ENCODE measurements around the gene XIAP.
"Not testable (repeated sequence)": the region's sequence is repeated elsewhere in the genome, so short reads cannot be mapped to it uniquely, and the experiment has no call there.

The XIAP gene

DNA sequence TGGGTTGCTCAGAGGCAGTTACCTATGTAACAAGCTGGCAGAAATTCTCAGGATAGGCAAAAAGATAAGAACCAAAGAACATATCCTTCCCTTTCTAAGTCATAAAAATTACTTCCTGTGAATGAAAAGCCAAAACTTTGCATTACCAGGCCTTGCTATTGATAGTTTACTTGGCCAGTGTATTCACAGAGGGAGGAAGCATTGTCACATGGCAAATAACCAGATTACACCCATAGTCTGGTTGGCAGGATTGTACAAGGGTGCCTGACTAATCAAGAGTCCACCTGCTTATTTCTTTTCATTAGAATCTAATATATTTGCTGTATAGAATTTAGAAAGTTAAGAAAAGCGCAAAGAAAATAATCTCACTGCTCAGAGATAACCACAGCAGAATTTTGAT is 14.1 kb downstream of the XIAP start:
- no peak overlapping the region for H3K9ac ChIP-seq (ENCODE audit: low read length)
- peaks cover 7% of the 10 kb centered on the region; the same call in 1 of the 2 replicates for H3K36me3 ChIP-seq (ENCODE audit: control insufficient read depth, insufficient read depth, low read length)
- no peak overlapping the region for H3K27ac ChIP-seq (ENCODE audit: low read depth, low read length)
- no peaks in the 10 kb centered on the region for H3K4me1 ChIP-seq (ENCODE audit: control insufficient read depth, insufficient read depth, low read length)
- H3K27me3 ChIP-seq (ENCODE audit: control insufficient read depth, insufficient read depth, low read length), result no peaks in the 10 kb centered on the region
- H3K4me3 ChIP-seq (ENCODE audit: low read depth, low read length), result no peak overlapping the region
- H3K9me3 ChIP-seq (ENCODE audit: control insufficient read depth, insufficient read depth, low read depth, low read length), result no peaks in the 10 kb centered on the region

DNA sequence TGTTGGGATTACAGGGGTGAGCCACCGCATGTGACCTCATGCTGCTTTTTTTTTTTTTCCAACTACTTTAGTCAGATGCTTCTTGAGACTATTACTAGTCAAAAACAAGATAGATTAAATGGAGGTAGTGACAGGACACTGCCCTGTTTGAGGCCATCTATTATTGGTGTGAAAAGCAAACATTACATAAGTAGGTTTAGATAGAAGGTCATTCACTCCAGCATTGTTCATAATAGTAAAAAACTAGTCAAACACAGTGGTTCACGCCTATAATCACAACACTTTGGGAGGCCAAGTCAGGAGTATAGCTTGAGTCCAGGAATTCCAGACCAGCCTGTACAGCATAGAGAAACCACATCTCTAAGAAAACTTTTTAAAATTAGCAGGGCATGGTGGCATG is 16.3 kb downstream of the XIAP start:
- H3K27me3 ChIP-seq (ENCODE audit: control insufficient read depth, insufficient read depth, low read length), result no peaks in the 10 kb centered on the region
- no peak overlapping the region for H3K4me3 ChIP-seq (ENCODE audit: low read depth, low read length)
- H3K4me1 ChIP-seq (ENCODE audit: control insufficient read depth, insufficient read depth, low read length), result no peaks in the 10 kb centered on the region
- no peak overlapping the region for H3K27ac ChIP-seq (ENCODE audit: low read depth, low read length)
- no peaks in the 10 kb centered on the region for H3K9me3 ChIP-seq (ENCODE audit: control insufficient read depth, insufficient read depth, low read depth, low read length)
- H3K9ac ChIP-seq (ENCODE audit: low read length), result no peak overlapping the region
- H3K36me3 ChIP-seq (ENCODE audit: control insufficient read depth, insufficient read depth, low read length), result peaks cover 8% of the 10 kb centered on the region; the same call in 1 of the 2 replicates

DNA sequence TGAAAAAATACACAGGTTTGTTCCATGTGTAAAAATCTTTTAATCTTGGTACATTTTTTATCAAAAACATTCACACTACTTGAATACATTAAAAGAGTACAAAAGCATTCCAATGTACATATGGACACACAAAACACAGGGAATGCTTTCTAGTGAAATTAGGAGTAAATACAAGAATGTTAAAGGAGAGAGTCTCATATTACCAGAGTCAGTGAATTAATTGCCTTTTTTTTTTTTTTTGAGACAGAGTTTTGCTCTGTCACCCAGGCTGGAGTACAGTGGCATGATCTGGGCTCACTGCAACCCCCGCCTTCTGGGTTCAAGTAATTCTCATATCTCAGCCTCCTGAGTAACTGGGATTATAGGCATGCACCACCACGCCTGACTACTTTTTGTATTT is 17.0 kb downstream of the XIAP start:
- H3K9ac ChIP-seq (ENCODE audit: low read length), result no peak overlapping the region
- H3K4me3 ChIP-seq (ENCODE audit: low read depth, low read length), result no peak overlapping the region
- H3K27me3 ChIP-seq (ENCODE audit: control insufficient read depth, insufficient read depth, low read length), result no peaks in the 10 kb centered on the region
- peaks cover 8% of the 10 kb centered on the region; the same call in 1 of the 2 replicates for H3K36me3 ChIP-seq (ENCODE audit: control insufficient read depth, insufficient read depth, low read length)
- no peak overlapping the region for H3K27ac ChIP-seq (ENCODE audit: low read depth, low read length)
- no peaks in the 10 kb centered on the region for H3K9me3 ChIP-seq (ENCODE audit: control insufficient read depth, insufficient read depth, low read depth, low read length)
- no peaks in the 10 kb centered on the region for H3K4me1 ChIP-seq (ENCODE audit: control insufficient read depth, insufficient read depth, low read length)

GRCh38 chrX:123878252-123878721 is 18.4 kb downstream of the XIAP start:
- Histone ChIP-seq H3K4me1 (ENCODE audit: control insufficient read depth, insufficient read depth, low read length) (no peaks in the 10 kb centered on the region), H3K4me3 (ENCODE audit: low read depth, low read length) (no peak overlapping the region), H3K27ac (ENCODE audit: low read depth, low read length) (no peak overlapping the region), H3K36me3 (ENCODE audit: control insufficient read depth, insufficient read depth, low read length) (peaks cover 8% of the 10 kb centered on the region; the same call in 1 of the 2 replicates), H3K9ac (ENCODE audit: low read length) (no peak overlapping the region), H3K9me3 (ENCODE audit: control insufficient read depth, insufficient read depth, low read depth, low read length) (no peaks in the 10 kb centered on the region), H3K27me3 (ENCODE audit: control insufficient read depth, insufficient read depth, low read length) (no peaks in the 10 kb centered on the region)

DNA sequence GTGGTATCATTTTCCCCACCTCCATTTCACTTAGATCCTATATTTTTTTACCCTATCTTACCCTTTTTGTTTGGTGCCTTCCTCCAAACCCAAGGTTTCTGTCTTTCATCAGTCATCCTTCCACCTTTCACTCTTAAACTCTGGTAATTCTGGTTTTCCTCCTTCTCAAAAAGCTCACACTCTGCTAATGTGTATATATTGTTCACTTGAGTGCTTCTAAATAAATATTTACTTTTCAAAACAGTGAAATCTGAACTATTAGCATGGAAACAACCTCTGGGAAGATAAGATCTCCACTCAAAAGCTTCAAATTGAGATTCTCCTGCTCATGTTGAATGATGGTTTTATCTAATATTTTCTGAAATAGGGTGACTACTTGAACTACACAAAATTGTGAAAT is 21.5 kb downstream of the XIAP start:
- Histone ChIP-seq H3K36me3 (ENCODE audit: control insufficient read depth, insufficient read depth, low read length) (peaks cover 11% of the 10 kb centered on the region), H3K27me3 (ENCODE audit: control insufficient read depth, insufficient read depth, low read length) (no peaks in the 10 kb centered on the region), H3K4me1 (ENCODE audit: control insufficient read depth, insufficient read depth, low read length) (no peaks in the 10 kb centered on the region), H3K4me3 (ENCODE audit: low read depth, low read length) (no peak overlapping the region), H3K9me3 (ENCODE audit: control insufficient read depth, insufficient read depth, low read depth, low read length) (no peaks in the 10 kb centered on the region), H3K9ac (ENCODE audit: low read length) (no peak overlapping the region), H3K27ac (ENCODE audit: low read depth, low read length) (no peak overlapping the region)

DNA sequence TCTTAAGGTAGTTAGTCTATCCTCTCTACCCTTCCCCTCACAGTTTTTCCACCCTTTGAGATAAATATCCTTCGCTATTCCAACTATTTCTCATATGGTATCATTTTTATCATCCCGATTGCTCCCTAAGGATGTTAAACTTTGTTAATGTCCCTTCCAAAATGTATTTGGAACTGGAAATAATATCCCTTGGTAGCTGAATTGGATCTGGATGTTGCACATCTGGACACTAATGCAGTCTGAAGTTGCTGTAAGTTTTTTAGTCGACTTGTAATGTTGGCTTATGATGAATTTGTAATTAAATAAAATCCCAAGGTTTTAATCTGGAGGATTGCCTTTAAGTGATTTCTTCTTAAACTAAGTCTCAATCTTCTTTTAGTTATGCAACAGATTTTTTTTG is 22.5 kb downstream of the XIAP start:
- Histone ChIP-seq H3K4me1 (ENCODE audit: control insufficient read depth, insufficient read depth, low read length) (no peaks in the 10 kb centered on the region), H3K4me3 (ENCODE audit: low read depth, low read length) (no peak overlapping the region), H3K36me3 (ENCODE audit: control insufficient read depth, insufficient read depth, low read length) (peaks cover 16% of the 10 kb centered on the region), H3K27me3 (ENCODE audit: control insufficient read depth, insufficient read depth, low read length) (no peaks in the 10 kb centered on the region), H3K9me3 (ENCODE audit: control insufficient read depth, insufficient read depth, low read depth, low read length) (no peaks in the 10 kb centered on the region), H3K27ac (ENCODE audit: low read depth, low read length) (no peak overlapping the region), H3K9ac (ENCODE audit: low read length) (no peak overlapping the region)

GRCh38 chrX:123884809-123885408 is 25.1 kb downstream of the XIAP start:
- Histone ChIP-seq H3K4me3 (ENCODE audit: low read depth, low read length) (no peak overlapping the region), H3K4me1 (ENCODE audit: control insufficient read depth, insufficient read depth, low read length) (no peaks in the 10 kb centered on the region), H3K27ac (ENCODE audit: low read depth, low read length) (no peak overlapping the region), H3K9ac (ENCODE audit: low read length) (no peak overlapping the region), H3K36me3 (ENCODE audit: control insufficient read depth, insufficient read depth, low read length) (peaks cover 26% of the 10 kb centered on the region), H3K27me3 (ENCODE audit: control insufficient read depth, insufficient read depth, low read length) (no peaks in the 10 kb centered on the region), H3K9me3 (ENCODE audit: control insufficient read depth, insufficient read depth, low read depth, low read length) (no peaks in the 10 kb centered on the region)

DNA sequence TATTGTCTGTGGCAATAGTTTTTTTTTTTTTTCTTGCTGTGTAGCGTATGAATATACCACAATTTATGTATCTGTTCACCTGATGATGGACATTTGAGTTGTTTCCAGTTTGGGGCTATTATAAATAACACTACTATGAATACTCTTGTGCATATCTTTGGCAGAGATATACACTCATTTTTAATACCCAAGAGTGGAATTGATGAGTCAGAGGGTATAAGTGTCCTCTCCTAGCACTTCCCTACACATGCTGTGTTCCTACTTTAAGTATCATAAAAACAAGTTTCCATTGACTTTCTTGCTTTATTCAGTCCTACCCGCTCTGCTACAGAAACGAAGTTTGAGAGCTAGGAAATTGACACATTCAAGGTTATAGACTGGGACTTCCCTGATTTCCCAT is 39.8 kb downstream of the XIAP start:
- H3K9me3 ChIP-seq (ENCODE audit: control insufficient read depth, insufficient read depth, low read depth, low read length), result no peaks in the 10 kb centered on the region
- H3K9ac ChIP-seq (ENCODE audit: low read length), result no peak overlapping the region
- peaks cover 51% of the 10 kb centered on the region for H3K36me3 ChIP-seq (ENCODE audit: control insufficient read depth, insufficient read depth, low read length)
- H3K4me3 ChIP-seq (ENCODE audit: low read depth, low read length), result no peak overlapping the region
- H3K27ac ChIP-seq (ENCODE audit: low read depth, low read length), result no peak overlapping the region
- H3K27me3 ChIP-seq (ENCODE audit: control insufficient read depth, insufficient read depth, low read length), result no peaks in the 10 kb centered on the region
- no peaks in the 10 kb centered on the region for H3K4me1 ChIP-seq (ENCODE audit: control insufficient read depth, insufficient read depth, low read length)

DNA sequence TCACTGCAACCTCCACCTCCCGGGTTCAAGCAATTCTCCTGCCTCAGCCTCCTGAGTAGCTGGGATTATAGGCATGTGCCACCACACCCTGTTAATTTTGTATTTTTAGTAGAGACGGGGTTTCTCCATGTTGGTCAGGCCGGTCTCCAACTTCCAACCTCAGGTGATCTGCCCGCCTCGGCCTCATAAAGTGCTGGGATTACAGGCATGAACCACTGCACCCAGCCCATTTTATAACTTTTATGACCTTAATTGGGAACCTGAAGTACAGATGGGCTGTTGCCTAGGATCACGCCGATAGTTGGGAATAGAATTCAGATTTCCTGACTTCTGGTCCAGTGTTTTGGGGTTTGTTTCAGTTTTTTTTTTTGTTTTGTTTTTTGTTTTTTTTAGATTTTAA is 43.4 kb downstream of the XIAP start:
- peaks cover 63% of the 10 kb centered on the region for H3K36me3 ChIP-seq (ENCODE audit: control insufficient read depth, insufficient read depth, low read length)
- not testable (repeated sequence) for H3K27ac ChIP-seq (ENCODE audit: low read depth, low read length); H3K4me3 ChIP-seq (ENCODE audit: low read depth, low read length); H3K9ac ChIP-seq (ENCODE audit: low read length); H3K9me3 ChIP-seq (ENCODE audit: control insufficient read depth, insufficient read depth, low read depth, low read length); H3K4me1 ChIP-seq (ENCODE audit: control insufficient read depth, insufficient read depth, low read length); H3K27me3 ChIP-seq (ENCODE audit: control insufficient read depth, insufficient read depth, low read length)

- H3K27me3 ChIP-seq (ENCODE audit: control insufficient read depth, insufficient read depth, low read length), result no peaks in the 10 kb centered on the region
- H3K4me1 ChIP-seq (ENCODE audit: control insufficient read depth, insufficient read depth, low read length), result no peaks in the 10 kb centered on the region
- H3K9me3 ChIP-seq (ENCODE audit: control insufficient read depth, insufficient read depth, low read depth, low read length), result no peaks in the 10 kb centered on the region
- no peak overlapping the region for H3K4me3 ChIP-seq (ENCODE audit: low read depth, low read length)
- no peak overlapping the region for H3K9ac ChIP-seq (ENCODE audit: low read length)
- no peak overlapping the region for H3K27ac ChIP-seq (ENCODE audit: low read depth, low read length)
- peaks cover 53% of the 10 kb centered on the region for H3K36me3 ChIP-seq (ENCODE audit: control insufficient read depth, insufficient read depth, low read length)
Measured at GRCh38 chrX:123905332-123905731, 45.5 kb downstream of the XIAP start.

- H3K4me3 ChIP-seq (ENCODE audit: low read depth, low read length), result no peak overlapping the region
- H3K27ac ChIP-seq (ENCODE audit: low read depth, low read length), result no peak overlapping the region
- H3K36me3 ChIP-seq (ENCODE audit: control insufficient read depth, insufficient read depth, low read length), result peaks cover 42% of the 10 kb centered on the region
- H3K9ac ChIP-seq (ENCODE audit: low read length), result no peak overlapping the region
- no peaks in the 10 kb centered on the region for H3K9me3 ChIP-seq (ENCODE audit: control insufficient read depth, insufficient read depth, low read depth, low read length)
- H3K4me1 ChIP-seq (ENCODE audit: control insufficient read depth, insufficient read depth, low read length), result no peaks in the 10 kb centered on the region
- no peaks in the 10 kb centered on the region for H3K27me3 ChIP-seq (ENCODE audit: control insufficient read depth, insufficient read depth, low read length)
Measured at GRCh38 chrX:123906557-123907316, 46.9 kb downstream of the XIAP start.
